GM12891 (cell line): ENCODE results near the gene NGB.
A peak's percentile ranks its signal among the peaks of the same experiment; 100 is the strongest.

Experiments used
- DNase-seq: peaks from one replicate; pipeline ENCODE4 v3.0.0; 2011; ENCODE audit warnings: low spot score; ENCODE audit not compliant: insufficient read length
- FAIRE-seq: peaks from 2 replicates; lab custom pipeline; 2011; peaks lifted over from hg19 to GRCh38; lab: Jason Lieb, UNC
- PAX5 ChIP-seq: IDR thresholded peaks from 2 replicates; pipeline ENCODE4 v1.6.1; 2011; ENCODE audit warnings: low read length, moderate library complexity, mild to moderate bottlenecking; ENCODE audit not compliant: insufficient read depth, severe bottlenecking
- POLR2A ChIP-seq: IDR thresholded peaks from 2 replicates; pipeline ENCODE4 v1.6.1; 2011; ENCODE audit warnings: low read depth, low read length, control low read depth
- POLR2AphosphoS5 ChIP-seq: IDR thresholded peaks from 2 replicates; pipeline ENCODE4 v1.6.1; 2011; ENCODE audit warnings: low read depth, low read length, control low read depth
- POU2F2 ChIP-seq: IDR thresholded peaks from 2 replicates; pipeline ENCODE4 v1.6.1; 2011; ENCODE audit warnings: low read depth, mild to moderate bottlenecking, control low read depth, low read length, moderate library complexity
- SPI1 ChIP-seq: IDR thresholded peaks from 2 replicates; pipeline ENCODE4 v1.6.1; 2011; ENCODE audit warnings: low read depth, low read length, control low read depth
- TAF1 ChIP-seq: IDR thresholded peaks from 2 replicates; pipeline ENCODE4 v1.6.1; 2011; ENCODE audit warnings: low read depth, low read length, control low read depth

NGB gene

GRCh38 chr14:77313371-77313770 lies 42.4 kb upstream of the NGB start:
- FAIRE-seq, result no peak
- no peak for TF ChIP-seq SPI1
- TF ChIP-seq PAX5, result no peak
- TF ChIP-seq POLR2A, result no peak
- no peak for TF ChIP-seq POLR2AphosphoS5
- no peak for TF ChIP-seq TAF1
- TF ChIP-seq POU2F2, result no peak
- no peak for DNase-seq

GRCh38 chr14:77311217-77311616 lies 40.2 kb upstream of the NGB start:
- DNase-seq (no peak), FAIRE-seq (no peak)
- no peak for TF ChIP-seq POLR2A
- TF ChIP-seq POU2F2, result no peak
- TF ChIP-seq POLR2AphosphoS5, result no peak

DNA sequence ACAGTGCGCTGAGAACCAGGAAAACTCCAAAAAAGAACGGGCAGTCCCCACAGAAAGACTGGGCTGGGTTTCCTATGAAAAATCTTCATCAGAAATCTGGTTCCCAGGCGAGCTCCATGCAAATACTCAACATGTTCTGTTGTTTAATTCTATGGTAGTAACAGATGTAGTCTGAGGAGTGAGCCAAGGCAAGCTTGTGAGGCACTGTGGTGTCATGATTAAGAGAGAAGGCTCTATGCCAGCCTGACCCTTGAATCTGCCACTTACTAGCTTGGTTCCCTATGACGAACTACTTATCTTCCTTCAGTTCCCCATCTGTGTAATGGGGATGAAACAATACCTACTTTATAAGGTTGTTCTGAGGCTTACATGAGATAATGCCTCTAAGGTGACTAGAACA lies 39.0 kb upstream of the NGB start:
- TF ChIP-seq POLR2A (no peak), TAF1 (no peak), POLR2AphosphoS5 (no peak), POU2F2 (no peak), PAX5 (no peak), SPI1 (no peak)
- no peak for DNase-seq
- no peak for FAIRE-seq

- TF ChIP-seq TAF1, result no peak
- no peak for TF ChIP-seq POLR2AphosphoS5
- TF ChIP-seq PAX5, result no peak
- TF ChIP-seq POLR2A, result no peak
- no peak for TF ChIP-seq SPI1
- no peak for TF ChIP-seq POU2F2
- FAIRE-seq, result no peak
- DNase-seq, result no peak
These were observed 38.1 kb upstream of the NGB start for GRCh38 chr14:77309131-77309530.

GRCh38 chr14:77306851-77307496 lies 36.0 kb upstream of the NGB start:
- TF ChIP-seq TAF1 (no peak), SPI1 (no peak), POU2F2 (no peak), PAX5 (no peak), POLR2A (no peak), POLR2AphosphoS5 (no peak)
- FAIRE-seq (no peak), DNase-seq (no peak)

- DNase-seq (no peak), FAIRE-seq (no peak)
- TF ChIP-seq POLR2AphosphoS5, result no peak
- no peak for TF ChIP-seq POLR2A
- TF ChIP-seq SPI1, result no peak
- TF ChIP-seq TAF1, result no peak
- TF ChIP-seq POU2F2, result no peak
- no peak for TF ChIP-seq PAX5
These were observed 35.4 kb upstream of the NGB start for GRCh38 chr14:77306416-77306815.

DNA sequence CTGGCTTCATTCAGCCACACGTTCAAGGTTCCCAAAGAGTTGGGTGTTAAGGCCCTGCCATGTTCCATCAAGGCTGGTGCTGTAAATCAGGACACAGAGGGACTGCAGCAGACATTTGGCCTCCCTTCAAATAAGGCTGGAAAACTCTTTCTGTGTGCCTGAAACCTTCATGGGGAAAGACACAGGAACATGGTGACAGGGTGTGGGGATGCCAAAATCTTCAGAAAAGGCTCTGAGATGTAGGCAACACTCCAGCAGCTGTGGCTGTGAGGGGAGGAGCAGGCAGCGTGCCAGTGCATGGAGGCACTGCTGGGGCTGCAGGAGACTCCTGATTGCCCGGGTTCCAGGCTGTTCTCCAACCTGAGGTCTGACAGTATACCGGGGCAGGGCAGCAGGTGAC lies 34.7 kb upstream of the NGB start:
- no peak for TF ChIP-seq TAF1
- TF ChIP-seq POLR2A, result no peak
- no peak for TF ChIP-seq SPI1
- TF ChIP-seq POLR2AphosphoS5, result no peak
- TF ChIP-seq POU2F2, result no peak
- TF ChIP-seq PAX5, result no peak
- no peak for DNase-seq
- FAIRE-seq, result no peak

- no peak for TF ChIP-seq POLR2AphosphoS5
- no peak for TF ChIP-seq PAX5
- no peak for TF ChIP-seq TAF1
- no peak for TF ChIP-seq SPI1
- TF ChIP-seq POU2F2, result no peak
- no peak for TF ChIP-seq POLR2A
- FAIRE-seq, result no peak
- DNase-seq, result no peak
These were observed 32.6 kb upstream of the NGB start for GRCh38 chr14:77303417-77304156.

GRCh38 chr14:77302926-77303325 lies 31.9 kb upstream of the NGB start:
- FAIRE-seq, result no peak
- no peak for DNase-seq
- TF ChIP-seq POLR2AphosphoS5 (no peak), POU2F2 (no peak), POLR2A (no peak)

DNA sequence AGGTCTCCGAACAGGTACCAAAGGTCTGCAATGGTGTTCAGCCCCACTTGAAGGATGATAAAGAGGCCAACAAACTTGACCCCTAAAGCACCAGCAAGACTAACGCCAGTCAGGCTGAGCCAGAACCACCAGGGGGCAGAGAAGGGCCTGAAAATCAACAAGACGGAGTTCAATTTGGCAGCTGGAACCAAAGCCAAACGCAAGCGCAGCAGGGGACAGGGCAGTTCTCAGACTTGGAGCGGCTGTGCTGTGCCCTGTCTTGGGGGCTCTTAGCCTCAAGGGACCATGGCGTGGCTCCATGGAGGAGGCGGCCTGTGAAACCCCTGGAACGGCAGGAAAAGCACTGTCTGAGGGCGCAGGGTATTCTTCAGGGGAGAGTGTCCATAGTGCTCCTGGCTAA lies 30.1 kb upstream of the NGB start:
- FAIRE-seq, result peak; percentile 81
- DNase-seq, result peak; percentile 49
- TF ChIP-seq TAF1 (no peak), POLR2AphosphoS5 (no peak), SPI1 (no peak), POLR2A (no peak), POU2F2 (no peak), PAX5 (no peak)
